CD4-positive, alpha-beta T cell (primary cell): Measurements from ENCODE around the gene TECPR2. TPM values are rescaled to one million over a fixed set of nuclear protein-coding genes. Genes with fewer than 3 reads are reported as not detected.

Source experiments
- ATAC-seq: fragments of 200-7000 bp; cut with Tn5 transposase; one replicate; pipeline ENCODE4 v1.10.0; 2022; ENCODE audit warnings: mild to moderate bottlenecking; ENCODE audit not compliant: poor library complexity
- CTCF ChIA-PET: fragments of 350-600 bp; sonication (Branson Sonifier 250); formaldehyde crosslinking; loops from one replicate; lab custom pipeline; 2021; ENCODE audit warnings: antibody characterized with exemption, inconsistent platforms; lab: Charles Lee
- POLR2A ChIA-PET: fragments of 350-600 bp; sonication (Branson Sonifier 250); formaldehyde crosslinking; loops from one replicate; lab custom pipeline; 2021; ENCODE audit warnings: antibody characterized with exemption, inconsistent platforms; lab: Charles Lee
- DNase-seq, 14 experiments: peaks; one replicate each; pipeline ENCODE4 v3.0.0-alpha.2; 2013 to 2020; ENCODE audit warnings: mixed read lengths in 2 of 14
- H3K27ac ChIP-seq, 2 donors: one replicate each; pipeline versions ENCODE4 v1.5.1 to v1.7.0; 2013; ENCODE audit warnings: low read length in 2 of 2, low read depth in 1 of 2, mild to moderate bottlenecking in 1 of 2
- H3K27me3 ChIP-seq, 2 experiments: 1 replicate in 1 of 2; 2 replicates in 1 of 2; pipeline versions ENCODE4 v1.6.1 to v1.7.0; 2013; ENCODE audit warnings: low read length in 2 of 2, control low read depth in 1 of 2, mild to moderate bottlenecking in 1 of 2, moderate library complexity in 1 of 2; ENCODE audit not compliant: insufficient read depth in 2 of 2, control insufficient read depth in 1 of 2
- H3K36me3 ChIP-seq: one replicate; pipeline ENCODE4 v1.6.1; 2013; ENCODE audit warnings: low read length, control low read depth; ENCODE audit not compliant: insufficient read depth
- H3K4me1 ChIP-seq: one replicate; pipeline ENCODE4 v1.6.1; 2013; ENCODE audit warnings: low read length, control low read depth; ENCODE audit not compliant: insufficient read depth
- H3K4me3 ChIP-seq: one replicate; pipeline ENCODE4 v1.5.1; 2013; ENCODE audit warnings: mild to moderate bottlenecking, low read length, moderate library complexity
- H3K9me3 ChIP-seq, 2 experiments: 1 replicate in 1 of 2; 2 replicates in 1 of 2; pipeline versions ENCODE4 v1.6.1 to v1.7.0; 2013; ENCODE audit warnings: low read length in 2 of 2, mild to moderate bottlenecking in 2 of 2, control low read depth in 1 of 2, moderate library complexity in 1 of 2; ENCODE audit not compliant: control insufficient read depth in 1 of 2, insufficient read depth in 1 of 2
- H3K27ac Mint-ChIP-seq: one replicate; pipeline ENCODE4 v1.8.0; 2020; ENCODE audit warnings: mixed read lengths
- H3K27me3 Mint-ChIP-seq: one replicate; pipeline ENCODE4 v1.8.0; 2021; ENCODE audit warnings: mixed read lengths
- H3K36me3 Mint-ChIP-seq: one replicate; pipeline ENCODE4 v1.8.0; 2021; ENCODE audit warnings: low read depth, mixed read lengths
- H3K4me1 Mint-ChIP-seq: one replicate; pipeline ENCODE4 v1.8.0; 2021; ENCODE audit warnings: low read depth, mixed read lengths
- H3K4me3 Mint-ChIP-seq: one replicate; pipeline ENCODE4 v1.8.0; 2020; ENCODE audit warnings: mild to moderate bottlenecking, mixed read lengths
- H3K9me3 Mint-ChIP-seq: one replicate; pipeline ENCODE4 v1.8.0; 2020; ENCODE audit warnings: mixed read lengths
- CTCF ChIP-seq: fragments of 200-600 bp; IDR thresholded peaks from one replicate; pipeline ENCODE4 v1.8.0; 2022; ENCODE audit warnings: antibody characterized with exemption, mild to moderate bottlenecking
- intact Hi-C, 2 experiments: fragments of 100-400 bp; cut with DNase I in 1 of 2; cut with micrococcal nuclease in 1 of 2; formaldehyde crosslinking; loops; one replicate each; pipeline versions ENCODE4 v1.15.1 to v1.9.0; 2023 to 2025; cut with DNase I, micrococcal nuclease
- total RNA-seq, 174 experiments: library from RNA in 2 of 174; stranded (reverse) in 2 of 174; gene quantifications; one replicate each; pipeline ENCODE4 v1.2.3 and lab custom pipeline; 2021 to 2026

The TECPR2 gene
- total RNA-seq, 2 experiments from 2014 or later = 5.0 to 5.4 TPM

- intact Hi-C loops = no loop called here
- Histone ChIP-seq H3K9me3 (no peaks in the 10 kb centered on the region), H3K27me3 (no peaks in the 10 kb centered on the region), H3K27ac (no peak overlapping the region), H3K36me3 (peaks cover 30% of the 10 kb centered on the region), H3K4me1 (peaks cover 3% of the 10 kb centered on the region), H3K4me3 (no peak overlapping the region)
- DNase-seq = no peak
- CTCF ChIA-PET = no interaction called here
- Mint-ChIP-seq H3K27ac (no peak overlapping the region), H3K9me3 (no peaks in the 10 kb centered on the region), H3K36me3 (peaks cover 58% of the 10 kb centered on the region), H3K27me3 (no peaks in the 10 kb centered on the region), H3K4me1 (no peaks in the 10 kb centered on the region), H3K4me3 (no peak overlapping the region)
- ATAC-seq = no peak
- POLR2A ChIA-PET = no interaction called here
- no peak for TF ChIP-seq CTCF
These were observed 77.7 kb downstream of the TECPR2 start for GRCh38 chr14:102440392-102440791.

GRCh38 chr14:102442241-102443211, 79.8 kb downstream of the TECPR2 start:
- no peak overlapping the region for H3K4me3 ChIP-seq
- no peaks in the 10 kb centered on the region for H3K27me3 Mint-ChIP-seq
- no peak overlapping the region for H3K4me3 Mint-ChIP-seq
- no peaks in the 10 kb centered on the region for H3K4me1 Mint-ChIP-seq
- no peak for ATAC-seq
- ChIA-PET CTCF (interaction anchor here (1.1 kb wide), 1 partner anchor 82 kb away, joined by 4 read pairs; no protein-coding TSS in a partner anchor), POLR2A (no interaction called here)
- no peak for DNase-seq
- peaks cover 34% of the 10 kb centered on the region for H3K36me3 ChIP-seq
- H3K27ac Mint-ChIP-seq = no peak overlapping the region
- intact Hi-C loops = no loop called here
- peaks cover 70% of the 10 kb centered on the region for H3K36me3 Mint-ChIP-seq
- peaks cover 3% of the 10 kb centered on the region for H3K4me1 ChIP-seq
- H3K27ac ChIP-seq = no peak overlapping the region
- TF ChIP-seq CTCF = no peak
- no peaks in the 10 kb centered on the region for H3K27me3 ChIP-seq
- H3K9me3 ChIP-seq = no peaks in the 10 kb centered on the region
- no peaks in the 10 kb centered on the region for H3K9me3 Mint-ChIP-seq

- no peak overlapping the region for H3K27ac Mint-ChIP-seq
These were observed 82.3 kb downstream of the TECPR2 start for GRCh38 chr14:102445066-102445465.

More at GRCh38 chr14:102445066-102445465, 82.3 kb downstream of the TECPR2 start:
- no peak for TF ChIP-seq CTCF
- DNase-seq (no peak), ATAC-seq (no peak)
- Histone ChIP-seq H3K4me1 (no peaks in the 10 kb centered on the region), H3K27me3 (no peaks in the 10 kb centered on the region), H3K9me3 (no peaks in the 10 kb centered on the region), H3K36me3 (peaks cover 34% of the 10 kb centered on the region), H3K4me3 (no peak overlapping the region), H3K27ac (no peak overlapping the region)
- ChIA-PET CTCF (no interaction called here), POLR2A (no interaction called here)
- Mint-ChIP-seq H3K9me3 (no peaks in the 10 kb centered on the region), H3K36me3 (peaks cover 82% of the 10 kb centered on the region), H3K4me1 (no peaks in the 10 kb centered on the region), H3K27me3 (no peaks in the 10 kb centered on the region), H3K4me3 (no peak overlapping the region)
- intact Hi-C loops = no loop called here
